IPS DF 4.7 (cell line): ENCODE results near the gene LMLN.
"Not testable (repeated sequence)": the region's sequence is repeated elsewhere in the genome, so short reads cannot be mapped to it uniquely, and the experiment has no call there.

Experiments used
- DNase-seq: peaks from one replicate; pipeline ENCODE4 v3.0.0-alpha.2; 2013; ENCODE audit warnings: low spot score; ENCODE audit errors: extremely low read depth

LMLN gene

DNA sequence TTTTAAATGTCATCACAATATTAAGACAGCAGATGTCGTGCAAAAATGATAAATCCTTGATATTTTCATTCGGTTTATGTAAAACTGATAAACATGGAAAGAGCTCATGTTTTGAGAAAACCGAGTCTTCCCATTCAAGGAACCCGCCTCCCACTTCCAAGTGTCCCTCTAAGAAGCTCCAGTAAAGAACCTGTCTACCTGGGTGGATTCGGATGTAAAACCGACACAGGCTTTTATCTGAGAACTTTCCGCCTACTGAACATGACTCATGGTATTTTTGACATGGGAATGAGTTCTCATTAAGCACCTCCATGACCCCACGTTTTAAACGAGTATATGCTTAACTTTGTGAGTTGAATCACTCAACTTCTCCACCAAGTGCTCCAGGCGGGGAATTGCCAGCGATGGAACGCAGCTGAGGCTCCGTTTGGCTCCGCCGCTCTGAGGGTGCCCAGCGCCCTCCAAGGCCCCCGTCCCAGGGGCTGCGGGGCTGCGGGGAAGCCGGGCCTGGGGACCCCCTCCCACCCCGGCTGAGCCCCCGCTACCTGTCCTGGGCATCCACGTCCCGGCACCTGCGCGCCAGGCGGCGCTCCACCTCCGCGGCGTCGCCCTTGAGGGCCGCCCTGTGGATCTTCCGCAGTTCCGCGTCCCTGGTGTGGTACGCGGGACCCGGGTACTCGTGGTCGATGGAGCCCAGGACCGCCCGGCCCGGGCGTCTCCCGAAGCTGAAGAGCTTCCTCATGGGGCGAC is 119.9 kb downstream of the LMLN start:
- DNase-seq: no peak

GRCh38 chr3:198080521-198081384 is 120.7 kb downstream of the LMLN start:
- DNase-seq: peak; percentile 36

- DNase-seq: no peak
These were observed 121.4 kb downstream of the LMLN start for GRCh38 chr3:198081421-198081844.

GRCh38 chr3:198082226-198082625 is 122.2 kb downstream of the LMLN start:
- DNase-seq: not testable (repeated sequence)

- DNase-seq: no peak
These were observed 128.5 kb downstream of the LMLN start for GRCh38 chr3:198088421-198088955.

DNA sequence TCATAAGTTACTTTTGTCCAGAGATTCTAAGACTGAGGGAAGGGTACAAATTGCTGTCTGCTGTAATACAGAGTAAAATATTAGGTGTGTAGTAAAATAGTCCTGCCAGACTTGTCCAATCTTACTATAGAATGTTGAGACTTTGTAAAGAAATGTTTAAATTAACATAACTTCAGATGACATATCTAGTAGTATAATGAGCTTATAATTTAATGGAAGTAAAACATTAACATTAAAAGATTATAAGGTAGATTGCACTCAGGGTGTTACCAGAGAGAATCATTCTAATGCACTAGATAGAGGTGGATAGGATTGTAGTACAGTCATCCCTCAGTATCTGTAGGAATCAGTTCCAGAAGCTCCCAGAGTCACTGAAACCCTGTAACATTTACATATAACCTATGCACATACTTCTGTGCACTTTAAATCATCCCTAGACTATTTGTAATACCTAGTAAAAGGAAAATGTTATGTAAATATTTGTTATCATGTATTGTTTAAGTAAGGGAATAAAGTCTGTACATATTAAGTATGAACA is 130.8 kb downstream of the LMLN start:
- DNase-seq: no peak

GRCh38 chr3:198092276-198092675 is 132.3 kb downstream of the LMLN start:
- DNase-seq: no peak

DNA sequence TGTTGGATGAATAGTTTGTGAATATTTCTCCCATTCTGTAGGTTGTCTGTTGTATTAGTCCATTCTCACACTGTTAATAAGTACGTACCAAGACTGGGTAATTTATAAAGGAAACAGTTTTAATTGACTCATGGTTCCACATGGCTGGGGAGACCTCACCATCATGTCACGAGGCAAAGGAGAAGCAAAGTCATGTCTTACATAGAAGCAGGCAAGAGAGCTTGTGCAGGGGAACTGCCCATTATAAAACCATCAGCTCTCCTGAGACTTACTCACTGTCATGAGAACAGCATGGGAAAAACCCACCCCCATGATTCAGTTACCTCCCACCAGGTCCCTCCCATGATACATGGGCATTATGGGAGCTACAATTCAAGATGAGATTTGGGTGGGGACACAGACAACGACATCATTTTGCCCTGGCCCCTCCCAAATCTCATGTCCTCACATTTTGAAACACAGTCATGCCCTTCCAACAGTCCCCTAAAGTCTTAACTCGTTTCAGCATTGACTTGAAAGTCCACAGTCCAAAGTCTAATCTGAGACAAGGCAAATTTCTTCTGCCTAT is 133.2 kb downstream of the LMLN start:
- no peak for DNase-seq
